SJSA1 (cell line): ENCODE data around the gene FAM107B. TPM values are rescaled to one million over a fixed set of nuclear protein-coding genes. Genes with fewer than 3 reads are reported as not detected.
A peak's percentile ranks its signal among the peaks of the same experiment; 100 is the strongest.
"Not testable (repeated sequence)": the region's sequence is repeated elsewhere in the genome, so short reads cannot be mapped to it uniquely, and the experiment has no call there.

ENCODE experiments used
- DNase-seq, 2 experiments: peaks; one replicate each; pipeline ENCODE4 v3.0.0-alpha.2; 2015 to 2020; ENCODE audit warnings: low spot score in 2 of 2, low read depth in 1 of 2
- H3K27ac ChIP-seq: fragments of 250-450 bp; sonication (Bioruptor Pico); 2 replicates; pipeline ENCODE4 v1.5.1; 2020; ENCODE audit warnings: mild to moderate bottlenecking, moderate library complexity
- H3K27me3 ChIP-seq: fragments of 250-450 bp; sonication (Bioruptor Pico); replicated peaks from 2 replicates; pipeline ENCODE4 v1.5.1; 2020; ENCODE audit warnings: mild to moderate bottlenecking, moderate library complexity
- H3K36me3 ChIP-seq: fragments of 250-450 bp; sonication (Bioruptor Pico); 2 replicates; pipeline ENCODE4 v1.5.1; 2020; ENCODE audit warnings: mild to moderate bottlenecking
- H3K4me1 ChIP-seq: fragments of 250-450 bp; sonication (Bioruptor Pico); replicated peaks from 2 replicates; pipeline ENCODE4 v1.6.1; 2021; ENCODE audit warnings: mild to moderate bottlenecking
- H3K4me3 ChIP-seq: fragments of 250-450 bp; sonication (Bioruptor Pico); 2 replicates; pipeline ENCODE4 v1.5.1; 2020; ENCODE audit warnings: mild to moderate bottlenecking
- H3K9me3 ChIP-seq: fragments of 250-450 bp; sonication (Bioruptor Pico); replicated peaks from 2 replicates; pipeline ENCODE4 v1.5.1; 2020; ENCODE audit warnings: mild to moderate bottlenecking
- total RNA-seq: library from RNA; depleted of rRNA; stranded (reverse); fragments of >200 nt; shearing (Covaris generic); gene quantifications from 2 replicates; pipeline ENCODE4 v1.2.3, GENCODE V29; 2014

Gene FAM107B
- total RNA-seq, 1 experiment from 2014 or later, result 31.9 TPM

DNA sequence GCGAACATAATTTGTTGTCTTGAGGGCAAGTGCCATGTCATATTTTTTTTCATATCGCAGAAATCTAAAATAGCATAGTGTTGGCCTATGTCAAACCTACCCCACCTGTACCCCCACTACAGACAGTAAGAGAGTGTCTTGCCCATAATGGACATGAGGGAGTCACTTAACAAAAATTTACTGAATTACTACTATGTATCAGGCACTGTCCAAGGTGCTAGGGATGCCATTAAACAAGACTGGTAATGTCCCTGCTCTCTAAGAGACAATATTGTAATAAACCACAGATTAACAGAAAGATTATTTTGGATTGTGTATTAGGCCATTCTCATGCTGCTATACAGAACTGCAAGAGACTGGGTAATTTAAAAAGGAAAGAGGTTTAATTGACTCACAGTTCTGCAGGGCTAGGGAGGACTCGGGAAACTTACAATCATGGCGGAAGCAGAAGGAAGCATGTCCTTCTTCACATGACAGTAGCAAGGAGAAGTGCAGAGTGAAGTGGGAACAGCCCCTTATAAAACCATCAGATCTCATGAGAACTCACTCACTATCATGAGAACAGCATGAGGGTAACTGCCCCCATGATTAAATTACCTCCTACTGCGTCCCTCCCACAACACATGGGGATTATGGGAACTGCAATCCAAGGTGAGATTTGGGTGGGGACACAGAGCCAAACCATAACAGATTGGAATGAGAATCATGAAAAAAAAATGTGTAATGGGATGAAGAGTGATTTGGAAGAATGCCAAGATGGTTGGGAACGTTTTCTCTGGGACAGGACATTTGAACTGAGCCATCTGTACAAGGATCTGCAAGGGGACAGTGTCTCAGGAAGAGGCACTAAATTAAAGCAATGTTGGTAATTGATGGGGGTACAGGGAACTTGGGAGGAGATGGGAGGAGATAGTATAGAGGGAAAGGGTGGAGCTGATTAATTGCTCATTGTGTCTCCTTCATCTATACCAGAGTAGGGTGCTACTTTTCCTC is 108.5 kb downstream of the FAM107B start:
- H3K4me1 ChIP-seq, result peaks cover 9% of the 10 kb centered on the region
- H3K9me3 ChIP-seq, result no peaks in the 10 kb centered on the region
- H3K4me3 ChIP-seq, result no peak overlapping the region
- no peak for DNase-seq
- H3K27me3 ChIP-seq, result no peaks in the 10 kb centered on the region
- no peaks in the 10 kb centered on the region for H3K36me3 ChIP-seq
- no peak overlapping the region for H3K27ac ChIP-seq

DNA sequence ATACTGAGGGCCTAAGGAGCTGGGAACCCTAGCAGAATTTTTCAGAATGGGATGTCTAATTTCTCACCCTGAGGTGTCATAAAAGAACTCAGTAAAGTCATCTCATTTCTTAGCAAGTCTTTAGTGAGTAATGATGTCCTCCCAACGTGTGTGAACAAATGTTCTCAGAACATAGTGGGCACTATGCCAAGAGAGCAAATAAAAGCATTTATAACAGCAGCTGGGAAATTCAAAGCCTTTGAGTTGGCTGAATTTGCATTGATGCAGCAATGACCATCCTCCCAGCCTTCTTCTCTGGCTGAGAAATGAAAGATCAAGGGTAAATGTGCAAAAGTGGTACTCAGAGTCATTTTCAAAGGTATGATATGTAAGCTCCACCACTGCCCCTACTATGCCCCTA is 109.4 kb downstream of the FAM107B start:
- Histone ChIP-seq H3K4me1 (peaks cover 2% of the 10 kb centered on the region; the same call in 1 of the 2 replicates), H3K4me3 (no peak overlapping the region), H3K27ac (no peak overlapping the region), H3K27me3 (no peaks in the 10 kb centered on the region), H3K9me3 (no peaks in the 10 kb centered on the region), H3K36me3 (no peaks in the 10 kb centered on the region)
- no peak for DNase-seq

DNA sequence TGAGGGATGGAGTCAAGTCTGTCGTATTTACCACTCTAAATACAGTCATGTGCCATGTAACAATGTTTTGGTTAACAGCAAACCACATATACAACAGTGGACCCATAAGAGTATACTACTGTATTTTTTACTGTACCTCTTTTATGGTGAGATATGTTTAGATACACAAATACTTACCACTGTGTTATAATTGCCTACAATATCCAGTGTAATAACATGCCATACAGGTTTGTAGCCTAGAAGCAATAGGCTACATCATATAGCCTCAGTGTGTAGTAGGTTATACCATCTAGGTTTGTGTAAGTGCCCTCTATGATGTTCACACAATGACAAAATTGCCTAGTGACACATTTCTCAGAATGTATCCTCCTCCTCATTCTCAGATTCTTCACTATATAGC is 110.4 kb downstream of the FAM107B start:
- H3K27me3 ChIP-seq, result no peaks in the 10 kb centered on the region

DNA sequence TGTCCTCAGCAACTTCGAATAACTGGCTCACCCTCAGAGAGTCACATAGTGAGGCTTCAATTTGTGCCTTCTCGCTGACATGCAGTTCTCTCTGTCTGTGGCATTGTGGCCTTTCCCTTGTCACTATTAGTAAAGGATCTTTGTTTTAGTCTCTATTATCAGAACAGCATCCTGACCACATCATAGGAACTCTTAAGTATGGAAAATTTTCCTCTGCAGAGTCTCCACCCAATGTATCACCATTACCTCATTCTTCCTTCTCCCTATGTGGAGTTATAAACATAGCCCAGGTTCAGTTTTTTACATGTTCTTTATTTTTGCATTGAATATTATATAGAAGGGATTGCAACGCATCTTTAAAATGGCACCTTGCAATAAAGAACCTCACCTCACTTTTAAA is 112.9 kb downstream of the FAM107B start:
- H3K4me3 ChIP-seq, result no peak overlapping the region
- peaks cover 16% of the 10 kb centered on the region for H3K4me1 ChIP-seq
- H3K9me3 ChIP-seq, result no peaks in the 10 kb centered on the region
- no peak for DNase-seq
- H3K36me3 ChIP-seq, result no peaks in the 10 kb centered on the region
- no peaks in the 10 kb centered on the region for H3K27me3 ChIP-seq
- no peak overlapping the region for H3K27ac ChIP-seq

More for the DNA sequence above, 110.4 kb downstream of the FAM107B start:
- H3K9me3 ChIP-seq, result no peaks in the 10 kb centered on the region
- H3K4me3 ChIP-seq, result no peak overlapping the region
- peaks cover under 1% of the 10 kb centered on the region for H3K4me1 ChIP-seq
- H3K27ac ChIP-seq, result no peak overlapping the region
- H3K36me3 ChIP-seq, result no peaks in the 10 kb centered on the region
- DNase-seq, result no peak

DNA sequence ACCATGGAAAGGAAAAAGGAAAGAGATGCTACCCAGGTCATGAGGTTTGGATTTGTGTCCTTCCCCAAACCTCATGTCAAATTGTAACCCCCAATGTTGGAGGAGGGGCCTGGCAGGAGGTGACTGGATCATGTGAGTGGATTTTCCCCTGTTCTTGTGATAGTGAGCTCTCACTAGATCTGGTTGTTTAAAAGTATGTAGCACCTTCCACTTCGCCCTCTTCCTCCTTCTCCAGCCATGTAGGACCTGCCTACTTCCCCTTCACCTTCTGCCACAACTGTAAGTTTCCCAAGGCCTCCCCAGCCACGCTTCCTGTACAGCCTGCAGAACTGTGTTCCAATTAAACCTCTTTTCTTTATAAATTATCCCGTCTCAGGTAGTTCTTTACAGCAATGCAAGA is 113.9 kb downstream of the FAM107B start:
- peaks cover 16% of the 10 kb centered on the region for H3K4me1 ChIP-seq
- no peaks in the 10 kb centered on the region for H3K36me3 ChIP-seq
- no peak for DNase-seq
- H3K27ac ChIP-seq, result no peak overlapping the region
- no peaks in the 10 kb centered on the region for H3K9me3 ChIP-seq
- H3K27me3 ChIP-seq, result no peaks in the 10 kb centered on the region
- no peak overlapping the region for H3K4me3 ChIP-seq

DNA sequence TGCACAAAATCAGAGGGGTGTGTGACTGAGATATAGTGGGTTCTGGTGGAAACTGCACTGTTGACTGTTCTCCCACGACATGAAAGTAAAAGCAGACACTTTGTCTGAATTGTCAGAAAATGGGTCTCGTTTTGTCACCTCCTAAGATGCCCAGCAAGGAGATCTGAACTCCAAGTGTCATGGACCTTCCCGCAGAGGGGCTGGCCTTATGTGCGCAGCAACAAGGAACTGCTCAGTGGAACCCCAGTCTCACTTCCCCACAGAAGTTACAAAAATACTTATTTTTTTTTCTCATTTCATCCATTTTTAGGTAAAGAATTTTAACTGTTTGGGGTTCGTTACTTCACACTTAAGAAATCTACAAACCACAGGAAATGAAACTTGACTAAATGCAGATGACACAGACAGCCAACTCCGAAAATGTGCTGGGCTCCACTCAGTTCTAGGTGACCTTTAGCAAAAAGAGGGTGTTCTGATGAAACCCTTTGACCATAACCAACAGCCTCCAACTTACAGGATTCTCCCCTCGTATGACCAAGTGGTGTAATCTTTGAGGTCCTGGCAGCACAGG is 115.0 kb downstream of the FAM107B start:
- H3K9me3 ChIP-seq, result no peaks in the 10 kb centered on the region
- H3K27ac ChIP-seq, result no peak overlapping the region
- DNase-seq, result no peak
- no peaks in the 10 kb centered on the region for H3K27me3 ChIP-seq
- peaks cover 16% of the 10 kb centered on the region for H3K4me1 ChIP-seq
- H3K4me3 ChIP-seq, result no peak overlapping the region
- H3K36me3 ChIP-seq, result no peaks in the 10 kb centered on the region

DNA sequence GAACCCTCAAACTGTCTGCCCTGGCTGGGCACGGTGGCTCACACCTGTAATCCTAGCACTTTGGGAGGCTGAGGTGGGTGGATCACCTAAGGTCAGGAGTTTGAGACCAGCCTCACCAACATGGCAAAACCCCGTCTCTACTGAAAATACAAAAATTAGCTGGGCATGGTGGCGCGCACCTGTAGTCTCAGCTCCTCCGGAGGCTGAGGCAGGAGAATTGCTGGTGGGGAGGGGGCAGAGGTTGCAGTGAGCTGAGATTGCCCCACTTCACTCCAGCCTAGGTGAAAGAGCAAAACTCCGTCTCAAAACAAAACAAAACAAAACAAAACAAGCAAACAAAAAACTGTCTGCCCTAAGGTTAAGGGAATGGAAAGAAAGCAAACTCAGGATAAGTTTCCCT is 115.6 kb downstream of the FAM107B start:
- not testable (repeated sequence) for H3K36me3 ChIP-seq, H3K27me3 ChIP-seq, H3K9me3 ChIP-seq, DNase-seq, H3K27ac ChIP-seq, H3K4me3 ChIP-seq
- H3K4me1 ChIP-seq, result peaks cover 20% of the 10 kb centered on the region

DNA sequence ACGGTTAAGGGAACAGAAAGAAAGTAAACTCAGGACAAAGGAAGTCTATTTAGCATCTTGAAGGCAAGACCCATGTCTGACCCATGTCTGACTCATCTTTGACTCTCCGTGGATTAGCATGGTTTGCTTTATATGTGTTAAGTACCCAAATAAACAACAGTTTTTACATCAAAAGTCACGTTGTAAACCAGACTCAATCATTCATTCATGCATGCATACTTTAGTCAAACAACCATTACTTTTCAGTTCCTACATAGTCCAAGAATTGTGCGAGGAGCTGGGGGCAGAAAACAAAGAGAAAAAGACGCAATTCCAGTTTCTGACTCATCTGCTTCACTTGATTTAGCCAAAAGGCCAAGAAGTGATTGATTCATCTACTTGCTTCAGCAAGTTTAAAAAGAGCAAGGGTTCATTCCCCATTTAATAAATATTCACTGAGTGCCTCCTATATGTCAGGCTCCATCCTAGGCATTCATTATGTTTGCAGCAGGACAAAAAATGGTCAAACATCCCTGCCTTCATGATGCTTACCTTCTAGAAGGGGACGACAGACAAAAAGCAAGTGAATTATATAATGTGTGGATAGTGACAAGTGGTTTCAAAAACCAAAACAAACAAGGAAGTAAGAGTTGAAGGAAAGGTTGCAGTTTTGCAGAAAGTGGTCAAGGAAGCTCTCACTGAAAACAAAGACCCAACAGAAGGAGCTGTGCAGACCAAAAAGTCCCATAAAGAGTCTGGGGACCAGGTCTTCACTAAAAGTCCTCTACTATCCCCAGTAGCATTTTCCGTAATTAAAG is 116.2 kb downstream of the FAM107B start:
- H3K9me3 ChIP-seq, result no peaks in the 10 kb centered on the region
- DNase-seq, result peak; percentile 71 to 90
- no peaks in the 10 kb centered on the region for H3K36me3 ChIP-seq
- no peak overlapping the region for H3K4me3 ChIP-seq
- H3K4me1 ChIP-seq, result peaks cover 24% of the 10 kb centered on the region
- H3K27me3 ChIP-seq, result no peaks in the 10 kb centered on the region
- peak overlapping the region; percentile 5; the same call in 1 of the 2 replicates for H3K27ac ChIP-seq

DNA sequence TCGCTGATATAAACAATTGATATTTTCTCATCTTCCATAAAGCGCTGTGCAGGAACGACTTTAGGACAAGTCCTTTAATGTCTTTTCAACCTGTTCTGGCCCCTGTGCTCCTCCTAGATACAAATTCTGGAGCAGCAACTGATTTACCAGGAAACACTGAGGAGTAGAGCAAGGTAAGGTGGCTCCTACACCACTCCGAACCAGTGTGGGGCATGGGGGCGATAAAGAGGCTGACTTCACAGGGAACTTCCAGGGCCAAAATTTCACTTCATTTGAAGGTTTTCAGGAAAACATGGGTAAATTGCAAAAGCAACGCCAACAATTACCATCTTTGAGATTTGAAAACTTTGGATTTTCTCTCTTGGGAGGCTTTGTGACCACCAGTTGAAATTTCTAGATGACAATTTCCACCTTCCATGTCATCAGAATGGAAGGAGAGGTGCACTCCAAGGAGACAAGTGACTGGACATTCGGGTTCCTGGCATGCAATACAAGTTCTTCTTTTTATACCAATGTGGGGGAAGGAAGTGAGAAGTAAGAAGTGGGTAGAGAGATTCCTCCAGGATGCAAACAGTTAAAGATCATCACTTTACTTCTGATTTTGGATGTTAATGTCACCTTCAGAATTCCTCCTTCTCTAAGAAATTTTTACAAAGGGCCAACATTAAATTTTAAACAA is 118.5 kb downstream of the FAM107B start:
- Histone ChIP-seq H3K36me3 (no peaks in the 10 kb centered on the region), H3K9me3 (no peaks in the 10 kb centered on the region), H3K4me1 (peaks cover 30% of the 10 kb centered on the region), H3K27ac (no peak overlapping the region), H3K27me3 (no peaks in the 10 kb centered on the region), H3K4me3 (no peak overlapping the region)
- DNase-seq, result no peak

DNA sequence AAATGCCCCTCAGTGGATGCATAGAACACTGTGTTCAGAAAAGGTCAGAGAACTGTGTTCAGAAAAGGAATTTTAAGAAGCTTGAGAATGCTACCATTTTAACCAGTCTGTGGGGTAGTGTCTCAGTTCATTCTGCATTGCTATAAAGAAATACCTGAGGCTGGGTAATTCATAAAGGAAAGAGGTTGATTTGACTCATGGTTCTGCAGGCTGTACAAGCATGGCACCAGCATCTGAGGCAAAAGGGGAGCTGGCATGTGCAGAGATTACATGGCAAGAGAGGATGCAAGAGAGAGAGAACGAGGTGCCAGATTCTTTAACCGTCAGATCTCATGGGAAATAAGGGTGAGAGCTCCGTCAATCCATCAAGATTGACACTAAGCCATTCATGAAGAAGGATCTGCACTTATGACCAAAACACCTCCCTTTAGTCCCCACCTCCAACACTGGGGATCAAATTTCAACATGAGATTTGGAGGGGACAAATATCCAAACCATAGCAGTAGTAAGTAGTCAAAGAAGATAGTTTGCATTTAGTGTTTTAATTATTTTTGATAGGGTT is 119.8 kb downstream of the FAM107B start:
- no peaks in the 10 kb centered on the region for H3K36me3 ChIP-seq

DNA sequence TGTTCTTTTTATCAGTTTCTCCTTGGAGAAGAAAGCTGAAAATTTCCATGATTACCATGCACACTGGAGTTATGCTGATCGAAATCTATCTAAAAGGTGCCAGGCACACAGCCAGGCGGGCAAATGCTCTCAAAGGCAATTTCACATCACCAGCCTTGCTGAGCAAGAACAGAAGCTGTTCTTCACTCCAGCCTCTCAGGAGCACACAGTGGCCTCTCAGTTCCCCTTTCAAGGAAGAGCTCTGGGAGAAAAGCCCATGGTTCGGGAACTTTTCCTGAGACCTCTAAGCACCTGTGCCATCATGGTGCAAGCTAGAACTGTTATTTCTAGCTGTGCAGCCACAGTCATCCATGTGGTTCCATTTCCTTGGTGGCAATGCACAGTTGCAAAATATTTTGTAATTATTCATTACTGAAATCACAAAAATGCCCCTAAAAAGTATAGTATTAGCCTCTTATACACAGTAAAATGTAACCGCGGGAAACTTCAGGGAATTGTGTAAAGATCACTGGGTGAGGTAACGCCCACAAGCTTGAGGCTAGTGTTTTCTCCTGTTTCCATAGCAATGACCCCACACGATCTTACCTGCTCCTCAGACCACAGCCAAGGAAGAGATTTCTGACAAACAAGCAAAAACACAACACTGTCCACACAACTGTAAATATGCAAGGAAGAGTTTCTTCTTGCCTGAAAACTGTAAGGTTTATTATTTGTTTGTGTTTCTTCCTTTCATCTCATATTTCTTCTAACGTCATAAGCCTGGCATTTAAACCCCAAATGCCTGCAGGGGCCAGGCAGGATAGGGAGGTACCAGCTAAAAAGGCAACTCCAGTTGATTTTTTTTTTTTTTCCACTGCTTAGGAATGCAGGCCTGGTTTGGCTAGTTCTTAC is 121.2 kb downstream of the FAM107B start:
- Histone ChIP-seq H3K4me3 (no peak overlapping the region), H3K36me3 (no peaks in the 10 kb centered on the region)

More for the DNA sequence above, 119.8 kb downstream of the FAM107B start:
- H3K4me1 ChIP-seq, result peaks cover 30% of the 10 kb centered on the region
- H3K27me3 ChIP-seq, result no peaks in the 10 kb centered on the region
- H3K9me3 ChIP-seq, result no peaks in the 10 kb centered on the region
- no peak overlapping the region for H3K27ac ChIP-seq
- DNase-seq, result no peak
- no peak overlapping the region for H3K4me3 ChIP-seq

DNA sequence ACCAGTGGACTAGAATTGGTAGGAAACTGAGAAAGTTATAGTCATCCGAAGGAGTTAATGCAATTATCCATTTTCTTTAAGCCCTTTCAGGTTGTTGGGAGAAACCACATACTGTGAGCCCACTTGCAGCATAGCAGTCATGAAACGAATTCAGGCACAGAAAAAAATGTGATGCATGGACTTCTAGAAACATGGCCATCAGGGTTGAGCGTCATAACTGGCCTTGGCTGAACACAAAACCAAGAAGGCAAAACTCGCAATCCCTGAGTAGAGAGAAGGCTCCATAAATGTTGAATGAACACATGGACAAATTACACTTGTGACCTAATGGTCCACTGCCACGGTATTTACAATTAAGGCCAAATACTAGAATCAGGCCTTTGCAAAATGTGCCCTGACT is 121.9 kb downstream of the FAM107B start:
- DNase-seq, result no peak
- Histone ChIP-seq H3K36me3 (no peaks in the 10 kb centered on the region), H3K4me1 (peaks cover 16% of the 10 kb centered on the region), H3K4me3 (no peak overlapping the region), H3K27ac (peak overlapping the region; percentile 55), H3K9me3 (no peaks in the 10 kb centered on the region), H3K27me3 (no peaks in the 10 kb centered on the region)

More for the DNA sequence above, 121.2 kb downstream of the FAM107B start:
- no peaks in the 10 kb centered on the region for H3K9me3 ChIP-seq
- H3K4me1 ChIP-seq, result peaks cover 21% of the 10 kb centered on the region
- H3K27me3 ChIP-seq, result no peaks in the 10 kb centered on the region
- peak overlapping the region; percentile 55 for H3K27ac ChIP-seq
- DNase-seq, result peak; percentile 78 to 91
